NCI-H1105 (cell line): ENCODE results near the gene RHBG.
"Not testable (repeated sequence)": the region's sequence is repeated elsewhere in the genome, so short reads cannot be mapped to it uniquely, and the experiment has no call there.

Source experiments
- DNase-seq: peaks from one replicate; lab custom pipeline; 2025; lab: John Stamatoyannopoulos, UW

RHBG gene, protein sequence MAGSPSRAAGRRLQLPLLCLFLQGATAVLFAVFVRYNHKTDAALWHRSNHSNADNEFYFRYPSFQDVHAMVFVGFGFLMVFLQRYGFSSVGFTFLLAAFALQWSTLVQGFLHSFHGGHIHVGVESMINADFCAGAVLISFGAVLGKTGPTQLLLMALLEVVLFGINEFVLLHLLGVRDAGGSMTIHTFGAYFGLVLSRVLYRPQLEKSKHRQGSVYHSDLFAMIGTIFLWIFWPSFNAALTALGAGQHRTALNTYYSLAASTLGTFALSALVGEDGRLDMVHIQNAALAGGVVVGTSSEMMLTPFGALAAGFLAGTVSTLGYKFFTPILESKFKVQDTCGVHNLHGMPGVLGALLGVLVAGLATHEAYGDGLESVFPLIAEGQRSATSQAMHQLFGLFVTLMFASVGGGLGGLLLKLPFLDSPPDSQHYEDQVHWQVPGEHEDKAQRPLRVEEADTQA

DNA sequence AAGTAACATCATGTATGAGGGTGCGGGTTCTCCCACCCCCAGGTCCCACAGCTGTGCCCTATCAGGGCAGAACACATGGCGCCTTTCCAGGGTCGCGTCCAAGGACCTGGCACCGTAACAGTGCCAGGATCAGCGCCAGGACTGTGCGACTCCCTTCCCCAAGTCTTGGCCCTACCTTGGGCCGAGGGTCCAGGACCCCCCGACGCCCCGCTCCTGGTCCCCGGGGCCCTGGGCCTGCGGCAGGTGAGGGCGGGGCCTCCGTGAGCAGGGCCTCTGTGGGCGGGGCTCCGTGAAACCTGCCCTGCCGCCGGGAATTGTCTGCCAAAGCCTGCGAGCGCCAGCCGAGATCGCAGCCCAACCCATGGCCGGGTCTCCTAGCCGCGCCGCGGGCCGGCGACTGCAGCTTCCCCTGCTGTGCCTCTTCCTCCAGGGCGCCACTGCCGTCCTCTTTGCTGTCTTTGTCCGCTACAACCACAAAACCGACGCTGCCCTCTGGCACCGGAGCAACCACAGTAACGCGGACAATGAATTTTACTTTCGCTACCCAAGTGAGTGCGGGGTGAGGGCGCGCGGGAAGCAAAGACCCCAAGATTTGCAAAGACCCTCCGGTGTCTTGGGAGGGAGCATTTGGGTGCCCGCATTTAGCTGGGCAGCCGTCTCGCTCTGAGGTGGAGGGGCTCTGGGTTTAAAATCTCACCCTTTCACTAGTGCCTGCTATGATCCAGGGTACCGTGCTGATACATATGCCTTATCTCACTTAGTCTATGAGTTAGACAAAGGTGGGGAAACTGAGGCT, at the start of gene RHBG:
TSS of gene RHBG (plus strand) at position 323 of the 796 bp plus-strand sequence. CDS start at position 362, 39 bp downstream.
- no peak for DNase-seq

DNA sequence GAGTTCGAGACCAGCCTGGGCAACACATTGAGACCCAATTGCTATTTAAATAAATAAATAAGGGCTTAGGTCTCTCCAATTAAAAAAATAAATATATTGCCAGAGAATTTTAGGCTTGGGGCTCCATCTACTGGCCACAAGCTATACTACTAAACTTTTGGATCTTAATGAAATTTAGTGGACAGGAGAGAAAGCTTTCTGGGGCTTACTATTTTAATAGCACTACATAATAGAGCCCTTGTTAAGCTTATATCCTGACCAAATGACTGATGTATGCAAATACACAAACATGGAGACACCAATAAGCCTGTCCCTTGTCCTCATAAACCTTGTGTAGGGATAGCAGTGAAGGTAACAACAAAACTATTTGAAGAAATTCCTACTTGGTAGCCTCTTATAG, 49.3 kb upstream of the RHBG start:
- DNase-seq: no peak

DNA sequence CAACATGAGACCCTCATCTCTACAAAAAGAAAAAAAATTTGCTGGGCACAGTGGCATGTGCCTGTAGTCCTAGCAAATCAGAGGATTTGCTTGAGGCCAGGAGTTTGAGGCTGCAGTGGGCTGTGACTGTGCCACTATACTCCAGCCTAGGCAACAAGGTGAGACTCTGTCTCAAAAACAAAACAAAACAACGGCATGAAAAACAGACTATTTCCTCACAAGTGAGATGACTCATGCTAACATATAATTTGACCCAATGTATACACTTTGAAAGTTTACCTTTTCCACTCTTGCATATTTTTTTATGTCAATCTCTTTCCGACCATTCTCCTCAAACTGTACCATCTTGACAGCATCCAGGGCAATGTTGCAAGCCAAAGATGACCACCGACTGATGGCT, 48.5 kb upstream of the RHBG start:
- DNase-seq: no peak

DNA sequence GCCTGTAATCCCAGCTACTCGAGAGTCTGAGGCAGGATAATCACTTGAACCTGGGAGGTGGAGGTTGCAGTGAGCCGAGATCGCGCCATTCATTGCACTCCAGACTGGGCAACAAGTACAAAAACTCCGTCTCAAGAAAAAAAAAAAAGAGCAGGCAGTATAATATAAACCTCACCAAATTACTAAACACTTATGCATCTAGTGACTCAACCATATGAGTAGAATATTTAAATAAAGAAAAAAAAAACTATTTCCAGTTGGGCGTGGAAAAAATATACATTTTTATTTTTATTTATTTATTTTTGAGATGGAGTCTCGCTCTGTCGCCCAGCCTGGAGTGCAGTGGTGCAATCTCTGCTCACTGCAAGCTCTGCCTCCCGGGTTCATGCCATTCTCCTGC, 45.8 kb upstream of the RHBG start:
- not testable (repeated sequence) for DNase-seq

DNA sequence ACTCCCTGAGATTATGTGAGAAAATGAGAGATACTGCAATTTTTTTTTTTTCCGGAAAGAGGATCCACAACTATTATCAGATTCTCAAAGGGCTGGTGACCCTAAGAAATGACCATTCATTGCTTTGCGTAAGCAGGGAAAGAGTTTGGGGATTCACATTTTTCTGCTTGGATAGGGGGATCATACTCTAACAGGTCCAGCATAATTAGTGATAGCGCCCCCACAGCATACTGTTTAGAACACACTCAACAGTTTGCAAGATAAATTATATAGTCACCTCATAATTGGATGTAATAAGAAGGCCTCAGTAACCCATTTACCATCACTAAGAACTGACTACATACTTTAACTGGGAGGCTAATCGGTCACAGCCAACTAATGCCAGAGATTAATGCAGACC, 32.8 kb upstream of the RHBG start:
- no peak for DNase-seq

DNA sequence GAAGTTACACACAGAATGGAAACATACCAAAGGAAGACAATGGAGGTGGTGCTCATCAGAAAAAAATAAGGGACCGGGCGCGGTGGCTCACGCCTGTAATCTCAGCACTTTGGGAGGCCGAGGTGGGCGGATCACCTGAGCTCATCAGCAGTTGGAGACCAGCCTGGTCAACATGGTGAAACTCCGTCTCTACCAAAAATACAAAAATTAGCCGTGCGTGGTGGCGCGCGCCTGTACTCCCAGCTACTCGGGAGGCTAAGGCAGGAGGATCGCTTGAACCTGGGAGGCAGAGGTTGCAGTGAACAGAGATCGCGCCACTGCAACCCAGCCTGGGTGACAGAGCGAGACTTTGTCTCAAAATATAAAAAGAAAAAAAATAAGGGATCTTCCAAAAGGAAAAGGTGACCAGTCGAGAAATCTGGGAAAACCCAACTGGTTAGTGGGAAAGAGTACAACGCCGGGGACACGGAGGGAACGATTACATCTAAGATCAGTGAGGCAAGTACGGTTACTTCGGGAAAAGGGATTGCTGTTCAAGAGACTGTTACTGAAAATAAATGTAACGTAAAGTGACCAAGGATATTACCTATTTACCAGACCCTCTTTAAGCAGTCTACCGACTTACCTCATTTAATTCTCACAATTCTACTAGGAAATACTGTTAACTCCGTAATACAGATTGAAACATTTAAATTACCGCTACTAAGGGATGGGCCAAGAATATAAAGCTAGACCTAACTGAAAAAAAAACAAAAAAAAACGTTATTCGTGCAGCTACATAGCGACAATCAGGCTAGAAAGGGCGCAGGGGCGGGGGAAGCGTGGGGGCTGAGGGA, 31.7 kb upstream of the RHBG start:
- no peak for DNase-seq

DNA sequence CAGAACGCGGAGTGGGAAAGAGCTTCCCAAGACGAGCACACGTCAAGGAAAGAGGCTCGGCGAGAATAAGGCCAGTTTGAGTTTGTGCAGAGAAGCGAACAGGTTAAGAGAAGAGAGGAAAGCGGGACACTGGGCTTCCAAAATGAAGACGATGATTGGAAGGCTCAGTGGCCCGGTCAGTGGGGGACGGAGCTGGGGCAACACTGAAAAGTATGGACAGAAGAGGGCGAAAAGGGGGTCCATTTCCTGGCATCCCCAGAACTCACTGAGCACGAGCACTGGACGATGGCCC, 31.2 kb upstream of the RHBG start:
- no peak for DNase-seq

DNA sequence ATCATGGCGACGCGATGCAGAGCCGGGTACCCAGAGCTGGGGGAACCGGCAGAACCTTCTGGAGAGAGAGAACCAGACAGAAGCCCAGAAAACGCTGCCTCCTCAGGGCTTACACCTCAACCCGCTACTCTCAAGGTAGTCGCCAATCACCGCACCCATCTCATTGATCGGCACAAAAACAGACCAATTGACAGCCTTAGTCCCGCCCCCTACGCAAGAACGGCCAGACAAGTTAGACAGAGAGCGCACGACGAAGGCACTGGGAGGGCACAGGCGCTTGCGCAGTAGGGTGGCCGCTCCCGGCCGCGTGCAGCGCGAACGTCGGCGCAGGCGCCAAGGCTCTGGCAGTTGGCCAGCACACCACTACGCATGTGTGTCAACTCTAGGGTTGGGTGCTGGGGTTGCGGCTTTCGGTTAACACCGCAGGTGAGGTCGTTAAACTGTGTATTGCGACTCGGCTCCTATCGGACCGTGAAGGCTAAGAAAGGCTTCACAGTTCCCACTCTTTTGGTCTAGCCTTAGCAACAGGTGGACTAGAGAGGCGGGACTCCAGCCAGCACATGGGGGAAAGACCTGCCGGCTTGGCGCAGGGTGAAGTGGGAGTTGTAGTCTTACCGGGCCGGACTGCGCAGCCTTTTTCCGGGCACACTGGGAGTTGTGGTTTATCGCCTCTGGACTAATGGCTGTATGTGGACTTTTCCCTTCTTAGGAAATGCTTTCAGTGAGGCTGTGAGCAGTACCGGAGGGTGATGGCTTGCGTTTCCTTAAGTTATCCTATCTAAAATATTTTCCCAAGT, 30.6 kb upstream of the RHBG start, which contains the start of the genes CCT3 and TSACC:
TSS of gene CCT3 (minus strand) at position 113 of the 797 bp plus-strand sequence. CDS start at position 5, 108 bp downstream.
TSS of gene TSACC (plus strand) at position 347 of the 797 bp plus-strand sequence. CDS start 1,232 bp downstream, outside the sequence.
- peak; percentile 99 for DNase-seq

DNA sequence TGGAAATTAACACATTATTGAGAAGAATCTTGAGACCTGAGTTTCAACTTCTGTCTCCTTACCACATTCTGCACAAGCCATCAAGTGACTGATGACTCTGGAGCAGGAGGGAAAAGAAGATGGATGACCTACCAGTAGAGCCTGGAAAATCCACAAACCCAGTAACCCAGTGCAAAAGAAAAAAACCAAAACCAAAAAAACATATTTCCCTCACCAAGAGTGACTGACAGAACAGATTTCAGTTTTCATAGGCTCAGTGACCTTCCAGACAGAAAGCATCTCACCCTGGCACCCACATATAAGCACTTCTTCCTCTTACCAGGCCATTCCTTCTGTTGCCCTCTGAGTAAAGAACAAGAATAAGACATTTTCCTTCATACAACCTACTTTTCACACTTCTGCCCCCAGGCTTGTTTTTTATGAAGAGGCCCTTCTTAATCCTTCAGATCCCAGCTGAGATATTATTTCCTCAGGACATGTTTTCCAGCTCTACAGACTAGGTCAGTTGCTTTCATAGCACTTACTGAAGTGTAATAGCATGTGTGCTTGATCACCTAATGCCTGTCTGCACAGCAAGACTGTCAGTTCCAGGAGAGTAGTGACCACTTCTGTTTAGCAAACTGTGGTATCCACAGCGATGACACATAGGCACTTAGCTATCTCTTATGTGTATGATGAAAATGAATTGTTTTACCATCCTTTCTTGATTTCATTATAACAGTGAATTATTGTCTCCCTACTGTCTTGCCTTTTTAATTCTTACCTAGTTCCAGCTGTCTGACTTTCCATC, 26.6 kb upstream of the RHBG start:
- DNase-seq: no peak

DNA sequence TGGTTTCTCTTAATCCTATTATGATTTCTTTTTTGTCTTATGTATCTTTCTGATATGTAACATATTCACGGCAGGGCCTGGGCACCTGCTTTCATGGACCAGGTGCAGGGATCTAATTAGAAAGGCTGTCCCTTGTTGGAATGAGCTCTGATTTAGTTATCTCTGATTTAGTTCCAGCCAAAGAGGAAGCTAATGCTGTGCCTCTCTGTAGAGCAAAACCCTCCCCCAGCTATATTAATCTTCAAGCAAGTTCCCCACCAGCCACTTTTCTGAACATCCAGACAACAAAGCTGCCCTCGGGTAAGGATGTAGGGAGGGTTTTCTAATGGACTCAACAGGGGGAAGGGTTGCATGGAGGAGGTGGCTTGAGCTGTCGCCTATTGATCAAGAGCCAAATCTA, 24.6 kb upstream of the RHBG start:
- DNase-seq: no peak

DNA sequence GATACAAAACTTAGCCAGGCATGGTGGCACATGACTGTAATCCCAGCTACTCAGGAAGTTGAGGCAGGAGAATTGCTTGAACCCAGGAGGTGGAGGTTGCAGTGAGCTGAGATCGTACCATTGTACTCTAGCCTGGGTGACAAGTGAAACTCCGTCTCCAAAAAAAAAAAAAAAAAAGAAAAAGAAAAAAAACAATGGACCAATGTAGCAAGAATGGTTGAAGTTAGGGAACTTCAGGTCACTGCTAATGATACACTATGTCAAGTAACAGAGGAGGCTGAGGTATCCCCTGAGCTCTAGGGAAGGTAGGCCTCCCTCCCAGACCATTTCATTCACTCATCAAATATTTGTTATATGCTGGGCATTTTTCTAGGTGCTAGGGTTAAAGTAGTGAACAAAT, 23.0 kb upstream of the RHBG start:
- not testable (repeated sequence) for DNase-seq

DNA sequence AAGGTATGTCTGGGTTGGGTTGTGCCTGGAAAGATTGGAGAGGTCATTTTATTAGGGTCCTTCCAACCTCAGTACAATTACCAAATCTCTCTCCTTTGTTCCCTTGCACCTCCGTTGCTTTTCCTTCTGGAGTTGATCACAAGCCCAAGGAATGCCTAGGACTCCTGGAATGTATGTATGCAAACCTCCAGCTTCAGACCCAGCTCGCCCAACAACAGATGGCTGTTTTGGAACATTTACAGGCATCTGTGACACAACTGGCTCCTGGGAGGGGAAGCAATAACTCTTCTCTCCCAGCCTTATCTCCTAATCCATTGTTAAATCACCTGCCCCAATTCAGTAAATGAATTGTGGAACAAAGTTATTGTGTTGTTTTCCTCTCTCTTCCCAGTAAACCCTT, 22.4 kb upstream of the RHBG start:
- DNase-seq: no peak

DNA sequence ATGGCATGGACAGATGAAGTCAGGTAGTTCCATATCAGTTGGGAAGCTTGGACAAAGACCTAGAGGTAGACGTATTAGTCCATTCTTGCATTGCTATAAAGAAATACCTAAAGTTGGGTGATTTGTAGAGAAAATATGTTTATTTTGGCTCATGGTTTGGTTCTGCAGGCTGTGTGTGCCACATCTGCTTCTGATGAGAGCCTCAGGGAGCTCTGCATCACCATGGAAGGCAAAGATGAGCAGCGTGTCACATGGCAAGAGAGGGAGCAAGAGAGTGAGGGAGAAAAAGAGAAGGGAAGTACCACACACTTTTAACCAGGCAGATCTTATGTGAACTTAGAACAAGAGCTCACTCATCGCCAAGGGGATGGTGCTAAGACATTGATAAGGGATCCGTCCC, 21.7 kb upstream of the RHBG start:
- no peak for DNase-seq

DNA sequence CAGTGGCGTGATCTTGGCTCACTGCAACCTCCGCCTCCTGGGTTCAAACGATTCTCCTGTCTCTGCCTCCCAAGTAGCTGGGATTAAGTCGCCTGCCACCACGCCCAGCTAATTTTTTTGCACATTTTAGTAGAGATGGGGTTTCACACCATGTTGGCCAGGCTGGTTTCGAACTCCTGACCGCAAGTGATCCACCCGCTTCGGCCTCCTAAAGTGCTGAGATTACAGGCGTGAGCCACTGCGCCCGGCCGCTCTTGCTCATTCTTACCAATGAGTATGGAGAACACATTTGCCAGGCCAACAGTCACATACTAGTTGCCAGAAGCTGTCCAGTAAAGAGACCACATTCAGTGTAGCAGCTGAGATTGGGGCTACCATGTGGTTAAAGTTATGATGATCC, 16.5 kb upstream of the RHBG start:
- not testable (repeated sequence) for DNase-seq

DNA sequence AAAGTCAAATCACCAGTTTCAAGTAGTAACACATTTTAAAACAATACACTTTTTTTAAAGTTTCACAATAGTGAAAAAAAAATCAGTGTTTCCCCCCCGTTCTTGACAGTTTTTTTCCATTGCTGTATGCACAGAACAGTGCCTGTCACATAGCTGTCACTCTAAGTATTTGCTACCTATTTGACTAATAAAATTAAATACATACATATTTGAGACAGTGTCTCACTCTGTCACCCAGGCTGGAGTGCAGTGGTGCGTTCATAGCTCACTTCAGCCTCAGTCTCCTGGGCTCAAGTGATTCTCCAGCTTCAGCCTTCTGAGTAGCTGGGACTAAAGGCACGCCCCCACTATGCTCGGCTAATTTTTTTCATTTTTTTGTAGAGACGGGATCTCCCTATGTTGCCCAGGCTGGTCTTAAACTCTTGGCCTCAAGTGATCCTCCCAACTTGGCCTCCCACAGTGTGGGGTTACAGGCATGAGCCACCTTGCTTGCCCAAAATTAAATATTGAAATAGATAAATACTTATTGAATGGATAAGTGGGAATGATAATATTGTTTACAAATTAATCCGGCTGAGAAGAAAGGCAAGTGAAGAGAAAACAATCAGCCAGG, 12.6 kb upstream of the RHBG start:
- DNase-seq: no peak

DNA sequence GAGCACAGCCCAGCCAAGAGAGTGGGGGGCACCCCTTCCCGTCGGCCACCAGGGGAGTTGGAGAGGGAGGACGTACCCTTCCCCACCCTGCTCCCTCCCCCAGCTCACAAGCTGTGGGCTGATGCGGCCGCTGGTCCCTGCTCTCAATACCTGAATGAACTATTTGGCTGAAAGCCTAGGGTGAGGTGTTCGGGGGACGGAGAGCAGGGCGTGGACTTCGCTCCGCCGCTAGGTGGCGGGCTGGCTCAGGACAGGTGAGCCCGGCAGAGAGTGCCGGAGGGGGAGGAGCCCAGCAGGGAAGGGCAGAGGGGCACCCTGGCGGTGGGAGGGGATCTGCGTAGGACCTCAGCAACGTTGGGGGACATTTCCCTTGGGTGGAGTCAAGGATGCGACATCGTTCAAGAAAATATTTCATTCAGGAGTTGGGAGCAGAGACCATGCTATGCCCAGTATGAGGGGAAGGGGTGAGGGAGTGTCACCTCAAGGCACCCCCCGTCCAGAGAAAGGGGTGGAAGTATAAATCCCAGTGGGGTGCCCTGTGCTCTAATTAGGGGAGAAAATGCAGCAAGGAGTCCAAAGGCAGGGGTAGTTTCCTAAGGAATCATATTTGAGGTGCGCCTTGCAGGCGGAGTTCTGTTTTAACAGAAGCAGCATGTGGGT, 12.0 kb upstream of the RHBG start:
- DNase-seq: peak; percentile 91

DNA sequence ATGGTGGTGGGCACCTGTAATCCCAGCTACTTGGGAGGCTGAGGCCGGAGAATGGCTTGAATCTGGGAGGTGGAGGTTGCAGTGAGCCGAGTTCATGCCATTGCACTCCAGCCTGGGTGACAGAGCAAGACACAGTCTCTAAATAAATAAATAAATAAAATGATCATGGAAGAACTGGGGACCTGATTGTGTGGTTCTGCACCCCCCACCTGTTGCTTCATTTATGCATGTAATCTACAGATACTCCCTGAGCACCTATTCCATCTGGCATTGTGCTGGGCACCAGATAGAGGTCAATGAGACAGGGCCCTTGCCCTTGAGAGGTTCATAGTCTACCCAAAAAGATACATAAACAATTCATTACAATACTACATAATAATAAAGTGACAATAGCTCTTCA, 11.0 kb upstream of the RHBG start:
- no peak for DNase-seq

DNA sequence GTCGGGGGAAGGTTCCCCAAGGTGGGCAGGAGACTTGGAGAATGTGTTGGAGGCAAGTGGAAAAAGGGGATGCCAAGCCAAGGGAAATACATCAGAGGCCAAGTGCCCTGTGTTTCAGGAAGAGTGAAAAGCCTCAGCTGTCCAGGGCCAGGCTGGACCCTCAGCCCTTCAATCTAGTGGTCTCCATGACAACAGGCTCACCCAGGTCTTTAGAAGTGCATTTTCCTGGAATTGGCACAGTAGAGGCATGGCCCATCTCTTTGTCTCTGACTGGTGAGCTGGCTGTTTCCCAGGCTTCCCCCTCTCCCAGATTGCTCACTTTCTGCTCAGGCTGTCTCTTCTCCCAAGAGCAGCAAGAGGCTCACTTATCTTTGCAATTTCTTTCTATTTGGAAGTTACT, 10.4 kb upstream of the RHBG start:
- DNase-seq: no peak

DNA sequence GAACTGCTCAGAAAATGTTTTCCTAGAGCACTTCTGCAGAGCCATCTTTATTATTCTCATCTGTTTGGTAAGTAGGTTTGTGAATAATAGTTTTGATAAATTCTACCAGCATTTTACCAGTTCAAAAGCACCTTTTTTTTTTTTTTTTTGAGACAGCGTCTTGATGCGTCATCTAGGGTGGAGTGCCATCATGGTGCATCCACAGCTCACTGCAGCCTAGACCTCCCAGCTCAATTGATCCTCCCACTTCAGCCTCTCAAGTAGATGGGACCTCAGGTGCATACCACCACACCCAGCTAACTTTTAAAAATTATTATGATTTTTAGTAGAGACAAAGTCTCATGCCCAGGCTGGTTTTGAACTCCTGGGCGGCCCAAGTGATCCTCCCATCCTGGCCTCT, 9.8 kb upstream of the RHBG start:
- no peak for DNase-seq

DNA sequence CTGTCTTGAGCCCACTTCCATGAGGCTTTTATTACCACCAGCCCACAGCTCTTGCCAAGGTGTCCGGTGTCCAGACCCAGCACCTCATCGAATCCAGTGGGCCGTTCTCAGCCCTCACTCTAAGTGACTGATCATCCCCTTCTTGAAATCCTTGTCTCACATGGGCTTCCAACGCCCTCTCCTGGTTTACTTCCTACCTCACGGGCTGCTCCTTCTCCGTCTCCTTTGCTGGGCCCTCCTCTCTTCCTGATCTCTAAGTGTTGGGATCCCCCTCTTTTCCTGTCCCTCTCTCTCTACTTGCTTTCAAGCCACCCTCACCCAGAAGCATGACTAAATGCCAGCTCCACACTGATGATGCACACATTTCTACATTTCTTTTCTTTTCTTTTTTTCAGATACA, 9.0 kb upstream of the RHBG start:
- no peak for DNase-seq
